Breast epithelium (tissue), 4 donors: ENCODE results near the gene GNAZ. TPM values are rescaled to one million over a fixed set of nuclear protein-coding genes. Genes with fewer than 3 reads are reported as not detected.

ENCODE experiments used
- DNase-seq, 2 donors: peaks; one replicate each; pipeline ENCODE4 v3.0.0-alpha.2; 2019; ENCODE audit warnings: low spot score in 2 of 2
- H3K27ac ChIP-seq, 2 donors: fragments of 200-600 bp; sonication (generic) in 1 of 2; one replicate each; pipeline ENCODE4 v1.5.1; 2016 to 2019; ENCODE audit warnings: mild to moderate bottlenecking in 1 of 2
- H3K27me3 ChIP-seq, 2 donors: fragments of 200-600 bp; sonication (generic) in 1 of 2; one replicate each; pipeline versions ENCODE4 v1.5.1 to v1.6.0; 2017 to 2019; ENCODE audit warnings: control low read depth in 1 of 2, mild to moderate bottlenecking in 1 of 2
- H3K36me3 ChIP-seq: fragments of 200-600 bp; one replicate; pipeline ENCODE4 v1.5.1; 2019
- H3K4me1 ChIP-seq, 2 donors: fragments of 200-600 bp; sonication (generic); one replicate each; pipeline ENCODE4 v1.5.1; 2016 to 2019; ENCODE audit warnings: control low read depth in 1 of 2
- H3K4me3 ChIP-seq, 3 donors: fragments of 200-600 bp; sonication (generic); 1 replicate in 2 of 3; 2 replicates in 1 of 3; pipeline ENCODE4 v1.5.1; 2016 to 2019; ENCODE audit warnings: mild to moderate bottlenecking in 3 of 3, moderate library complexity in 2 of 3
- H3K9me3 ChIP-seq, 2 donors: fragments of 200-600 bp; sonication (generic) in 1 of 2; one replicate each; pipeline ENCODE4 v1.5.1; 2016 to 2019; ENCODE audit warnings: control low read depth in 1 of 2
- POLR2A ChIP-seq: fragments of 450-650 bp; IDR thresholded peaks from one replicate; pipeline ENCODE4 v1.6.1; 2016; ENCODE audit warnings: antibody characterized with exemption, mild to moderate bottlenecking, moderate library complexity
- POLR2AphosphoS5 ChIP-seq, 3 donors: sonication (generic); formaldehyde crosslinking; IDR thresholded peaks; one replicate each; pipeline ENCODE4 v1.6.1; 2017; ENCODE audit warnings: antibody characterized with exemption in 3 of 3
- intact Hi-C: fragments of 100-400 bp; cut with DNase I; formaldehyde crosslinking; loops from one replicate; pipeline ENCODE4 v1.15.1; 2023; ENCODE audit warnings: low total_unique reads
- total RNA-seq, 3 donors: library from RNA; depleted of rRNA; stranded (reverse); fragments of >200 nt; gene quantifications; one replicate each; pipeline ENCODE4 v1.1.0, GENCODE V29; 2016
- TF ChIP-seq, protein P1 (sequence below), 3 donors: fragments of 450-650 bp; IDR thresholded peaks; one replicate each; pipeline ENCODE4 v1.5.1; 2016 to 2017; ENCODE audit warnings: antibody characterized with exemption in 3 of 3, mild to moderate bottlenecking in 3 of 3, moderate library complexity in 3 of 3

GNAZ gene
- total RNA-seq, 3 donors from 2014 or later: 5.0 to 15.7 (median 5.3) TPM

DNA sequence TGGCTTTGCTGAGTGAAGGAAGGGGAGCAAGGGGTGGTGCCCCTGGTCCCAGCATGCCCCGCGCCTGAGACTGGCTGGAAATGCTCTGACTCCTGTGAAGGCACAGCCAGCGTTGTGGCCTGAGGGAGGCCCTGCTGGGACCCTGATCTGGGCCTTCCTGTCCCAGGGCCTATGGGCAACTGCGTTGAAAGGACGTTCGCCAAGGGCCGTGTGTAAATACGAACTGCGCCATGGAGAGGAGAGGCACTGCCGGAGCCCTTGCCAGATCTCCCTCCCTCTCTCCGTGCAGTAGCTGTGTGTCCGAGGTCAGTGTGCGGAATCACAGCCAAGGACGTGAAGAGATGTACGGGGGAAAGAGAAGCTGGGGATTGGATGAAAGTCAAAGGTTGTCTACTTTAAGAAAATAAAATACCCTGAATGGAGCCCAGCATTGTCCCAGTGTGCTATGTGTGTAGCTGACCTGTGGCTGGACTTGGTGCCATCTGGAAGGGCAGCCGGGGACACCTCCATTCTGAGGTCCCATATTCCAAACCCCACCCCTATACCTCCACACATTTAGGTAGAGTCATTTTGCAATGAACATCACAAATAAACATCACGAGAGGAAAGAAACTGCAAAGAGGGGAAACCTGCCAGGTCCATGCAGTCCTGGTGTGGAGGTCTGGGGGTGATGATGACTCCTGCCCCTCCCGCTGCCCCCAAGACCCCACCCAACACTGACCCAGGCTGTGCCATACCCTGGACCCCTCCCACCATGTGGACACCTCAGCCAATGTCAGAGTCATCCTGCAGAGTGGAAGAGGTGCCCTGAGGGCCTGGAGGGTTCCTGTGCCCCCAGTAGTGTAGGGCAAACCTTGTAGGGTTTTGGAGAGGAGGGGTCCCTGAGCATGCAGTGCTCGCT is 54.5 kb downstream of the GNAZ start:
- Histone ChIP-seq H3K9me3 (no peaks in the 10 kb centered on the region), H3K4me3 (no peak overlapping the region), H3K36me3 (no peaks in the 10 kb centered on the region), H3K27ac (no peak overlapping the region), H3K4me1 (no peaks in the 10 kb centered on the region), H3K27me3 (no peaks in the 10 kb centered on the region)
- TF ChIP-seq, protein P1, sequence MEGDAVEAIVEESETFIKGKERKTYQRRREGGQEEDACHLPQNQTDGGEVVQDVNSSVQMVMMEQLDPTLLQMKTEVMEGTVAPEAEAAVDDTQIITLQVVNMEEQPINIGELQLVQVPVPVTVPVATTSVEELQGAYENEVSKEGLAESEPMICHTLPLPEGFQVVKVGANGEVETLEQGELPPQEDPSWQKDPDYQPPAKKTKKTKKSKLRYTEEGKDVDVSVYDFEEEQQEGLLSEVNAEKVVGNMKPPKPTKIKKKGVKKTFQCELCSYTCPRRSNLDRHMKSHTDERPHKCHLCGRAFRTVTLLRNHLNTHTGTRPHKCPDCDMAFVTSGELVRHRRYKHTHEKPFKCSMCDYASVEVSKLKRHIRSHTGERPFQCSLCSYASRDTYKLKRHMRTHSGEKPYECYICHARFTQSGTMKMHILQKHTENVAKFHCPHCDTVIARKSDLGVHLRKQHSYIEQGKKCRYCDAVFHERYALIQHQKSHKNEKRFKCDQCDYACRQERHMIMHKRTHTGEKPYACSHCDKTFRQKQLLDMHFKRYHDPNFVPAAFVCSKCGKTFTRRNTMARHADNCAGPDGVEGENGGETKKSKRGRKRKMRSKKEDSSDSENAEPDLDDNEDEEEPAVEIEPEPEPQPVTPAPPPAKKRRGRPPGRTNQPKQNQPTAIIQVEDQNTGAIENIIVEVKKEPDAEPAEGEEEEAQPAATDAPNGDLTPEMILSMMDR (IDR thresholded peaks at IDR 0.05): no peak
- no peak for TF ChIP-seq POLR2A
- no peak for TF ChIP-seq POLR2AphosphoS5 (IDR thresholded peaks at IDR 0.05)
- DNase-seq: no peak
- intact Hi-C loops: loop anchor here (5.0 kb wide), 1 partner anchor 163 kb away; no protein-coding TSS in a partner anchor

DNA sequence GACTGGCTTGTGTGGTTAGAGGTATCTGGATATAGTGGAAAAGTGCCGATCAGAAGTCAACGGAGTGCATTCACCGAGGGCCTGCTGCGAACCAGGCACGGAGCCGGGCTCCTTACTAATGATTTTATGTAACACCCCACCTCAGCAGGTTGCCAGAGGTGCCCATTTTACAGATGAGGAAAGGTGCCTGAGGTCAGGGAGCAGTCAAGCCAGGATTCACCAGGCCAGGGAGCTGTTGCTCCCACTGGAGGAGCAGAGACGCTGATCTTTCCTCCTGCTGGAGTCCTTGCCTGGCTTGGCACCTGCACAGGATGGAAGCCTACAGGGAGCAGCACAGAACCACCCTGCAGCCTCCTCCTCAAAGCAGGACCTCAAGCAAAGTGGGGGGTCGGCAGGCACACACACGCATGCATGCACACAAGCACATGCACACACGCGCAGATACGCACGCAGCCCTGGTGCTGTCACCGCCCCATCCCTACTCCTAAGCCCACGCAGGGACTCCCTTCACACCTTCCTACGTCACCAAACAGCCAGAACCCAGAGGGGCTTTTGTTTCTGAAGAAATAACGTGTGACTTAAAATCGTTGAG is 55.3 kb downstream of the GNAZ start:
- no peak overlapping the region for H3K4me3 ChIP-seq

DNA sequence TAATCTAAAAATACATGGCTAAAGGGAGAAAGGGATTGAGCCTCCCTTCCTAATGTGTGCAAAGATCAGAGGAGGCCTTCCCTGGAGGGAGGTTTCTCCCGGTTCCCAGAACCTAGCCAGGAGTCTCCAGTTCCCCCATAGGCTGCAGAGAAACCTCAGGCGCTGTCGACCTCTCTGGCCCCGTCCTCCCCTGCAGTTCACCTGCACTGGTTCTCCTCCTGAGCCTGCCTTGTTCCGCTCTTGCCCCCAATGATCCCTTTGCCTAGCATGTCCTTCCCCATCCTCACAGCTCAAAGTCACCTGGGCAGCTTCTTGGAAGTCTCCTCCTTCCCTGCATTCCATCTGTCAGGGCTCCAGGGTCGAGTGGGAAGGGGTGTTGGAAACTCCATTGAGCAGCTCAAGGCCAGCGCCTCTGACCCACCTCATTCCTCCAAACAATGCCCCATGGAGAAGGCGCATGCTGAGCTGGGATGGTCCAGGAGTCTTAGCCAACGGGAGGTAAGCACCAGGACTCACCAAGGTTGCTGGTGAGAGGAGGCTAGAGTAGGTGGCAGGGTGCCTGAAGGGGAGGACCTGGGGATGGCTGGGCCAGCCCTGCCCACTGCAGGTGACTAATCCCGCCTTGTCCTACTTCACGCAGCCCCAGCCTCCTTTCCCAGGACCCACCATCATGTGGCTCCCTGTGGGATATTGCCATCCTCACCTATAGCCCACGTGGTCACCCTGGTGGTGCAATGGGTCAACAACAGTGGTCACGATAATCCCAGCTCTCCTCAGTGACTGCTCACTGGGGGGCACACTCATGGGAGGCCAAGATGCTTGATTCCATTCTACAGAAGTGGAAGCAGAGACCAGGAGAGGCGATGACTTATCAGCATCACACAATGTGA is 56.1 kb downstream of the GNAZ start:
- no peaks in the 10 kb centered on the region for H3K36me3 ChIP-seq
- DNase-seq: no peak
- TF ChIP-seq POLR2AphosphoS5 (IDR thresholded peaks at IDR 0.05) (no peak), POLR2A (no peak)
- TF ChIP-seq, protein P1 (IDR thresholded peaks at IDR 0.05): no peak
- no peaks in the 10 kb centered on the region for H3K27me3 ChIP-seq
- no peaks in the 10 kb centered on the region for H3K4me1 ChIP-seq
- H3K9me3 ChIP-seq: no peaks in the 10 kb centered on the region
- H3K27ac ChIP-seq: no peak overlapping the region
- intact Hi-C loops: loop anchor here (1.0 kb wide), 1 partner anchor 20 kb away; no protein-coding TSS in a partner anchor
- no peak overlapping the region for H3K4me3 ChIP-seq

More for the DNA sequence above, 55.3 kb downstream of the GNAZ start:
- Histone ChIP-seq H3K36me3 (no peaks in the 10 kb centered on the region), H3K27ac (no peak overlapping the region), H3K4me1 (no peaks in the 10 kb centered on the region), H3K9me3 (no peaks in the 10 kb centered on the region), H3K27me3 (no peaks in the 10 kb centered on the region)
- TF ChIP-seq POLR2AphosphoS5 (IDR thresholded peaks at IDR 0.05) (no peak), POLR2A (no peak)
- TF ChIP-seq, protein P1 (IDR thresholded peaks at IDR 0.05): no peak
- no peak for DNase-seq
- intact Hi-C loops: no loop called here

DNA sequence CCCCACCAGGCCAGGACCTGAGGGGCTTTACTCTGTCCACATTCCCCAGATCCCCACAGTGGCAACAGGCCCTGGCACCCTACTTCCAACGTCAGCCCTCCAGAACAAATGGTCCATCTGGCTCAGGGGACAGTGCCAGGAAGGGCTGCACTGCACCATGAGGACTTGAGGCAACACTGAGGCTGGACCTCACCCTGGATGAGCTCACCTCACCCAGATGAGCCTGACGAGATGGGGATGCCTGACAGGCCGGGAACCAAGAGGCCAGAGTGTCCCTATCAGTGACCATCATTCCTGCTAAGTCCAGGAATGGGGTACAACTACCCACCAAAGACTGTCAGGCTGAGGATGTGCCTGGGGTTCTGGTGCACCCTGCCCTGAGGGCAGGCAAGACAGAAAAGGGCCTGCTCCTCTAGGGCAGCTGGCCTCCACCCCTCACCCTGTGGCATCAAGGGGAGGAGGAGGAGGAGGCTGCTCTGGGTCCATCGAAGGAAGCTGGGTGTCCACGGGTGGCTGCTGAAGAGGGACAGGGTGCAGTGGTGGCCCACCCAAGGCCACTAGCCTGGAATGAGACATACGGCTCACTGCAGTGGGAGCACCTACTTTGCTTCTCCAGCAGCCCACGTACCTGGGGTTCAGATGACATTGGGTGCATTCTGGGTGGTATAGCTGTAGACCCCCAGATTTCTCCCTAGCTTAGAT is 56.9 kb downstream of the GNAZ start:
- Histone ChIP-seq H3K36me3 (no peaks in the 10 kb centered on the region), H3K4me1 (no peaks in the 10 kb centered on the region), H3K9me3 (no peaks in the 10 kb centered on the region), H3K4me3 (no peak overlapping the region), H3K27ac (no peak overlapping the region), H3K27me3 (no peaks in the 10 kb centered on the region)
- TF ChIP-seq POLR2AphosphoS5 (IDR thresholded peaks at IDR 0.05): no peak
- no peak for TF ChIP-seq POLR2A
- TF ChIP-seq, protein P1 (IDR thresholded peaks at IDR 0.05): no peak
- intact Hi-C loops: loop anchor here (1.0 kb wide), 1 partner anchor 21 kb away; no protein-coding TSS in a partner anchor
- no peak for DNase-seq
